ENCODE measurements around the gene PLA2G15.

Gene PLA2G15

DNA sequence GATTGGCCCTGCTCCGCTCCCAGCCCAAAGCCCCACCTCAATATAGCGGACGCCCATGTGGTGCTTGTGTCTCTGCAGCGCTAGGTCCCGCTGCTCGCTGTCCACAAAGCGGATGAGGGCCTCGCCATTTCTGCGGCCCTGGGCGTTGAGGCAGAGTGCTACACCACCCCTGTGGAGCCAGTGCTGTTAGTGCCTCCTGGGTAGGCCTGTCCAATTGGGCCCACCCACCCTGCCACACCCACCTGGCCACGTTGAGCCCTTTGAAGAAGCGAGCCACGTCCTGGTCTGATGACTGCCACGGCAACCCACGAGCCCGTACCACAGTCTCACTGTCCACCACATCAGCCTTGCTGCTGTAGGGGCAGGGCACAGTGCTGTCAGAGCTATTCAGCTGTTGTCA lies 12.8 kb upstream of the PLA2G15 start:
- DNase-seq (ENCODE audit: low read depth), result no peak

DNA sequence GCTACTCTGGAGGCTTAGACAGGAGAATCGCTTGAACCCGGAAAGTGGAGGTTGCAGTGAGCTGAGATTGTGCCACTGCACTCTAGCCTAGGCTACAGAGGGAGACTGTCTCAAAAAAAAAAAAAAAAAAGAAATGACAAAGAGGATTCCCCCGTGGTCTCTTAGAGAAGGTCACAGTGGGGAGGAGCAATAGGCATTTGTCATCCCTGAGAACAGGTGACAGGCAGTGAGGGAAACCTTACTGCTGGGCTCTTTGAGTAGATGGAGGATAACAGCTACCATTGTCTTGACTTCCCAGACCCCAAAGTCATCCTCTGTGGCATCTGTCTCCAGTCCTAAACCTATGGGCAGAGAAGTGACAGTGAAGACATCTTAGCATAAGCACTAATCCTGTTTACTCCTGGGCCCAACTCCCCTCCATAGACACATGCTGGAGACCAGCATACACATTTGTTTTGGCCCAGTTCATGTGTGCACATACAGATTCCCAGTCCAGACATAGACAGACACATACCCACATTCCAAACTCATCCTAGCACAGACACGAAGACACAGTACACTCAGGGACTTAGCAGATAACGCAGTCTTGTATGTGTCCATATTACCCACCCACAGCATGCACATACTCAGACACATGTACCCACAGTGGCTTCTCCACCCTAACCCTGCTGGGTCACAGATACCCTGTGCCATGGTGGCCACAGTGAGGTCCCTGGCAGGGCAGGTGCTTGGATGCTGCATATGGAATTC lies 11.9 kb upstream of the PLA2G15 start:
- no peak for DNase-seq (ENCODE audit: low read depth)

GRCh38 chr16:68233835-68234187 lies 11.4 kb upstream of the PLA2G15 start:
- DNase-seq (ENCODE audit: low read depth), result no peak

- no peak for DNase-seq (ENCODE audit: low read depth)
These were observed 10.7 kb upstream of the PLA2G15 start for GRCh38 chr16:68234188-68235107.

DNA sequence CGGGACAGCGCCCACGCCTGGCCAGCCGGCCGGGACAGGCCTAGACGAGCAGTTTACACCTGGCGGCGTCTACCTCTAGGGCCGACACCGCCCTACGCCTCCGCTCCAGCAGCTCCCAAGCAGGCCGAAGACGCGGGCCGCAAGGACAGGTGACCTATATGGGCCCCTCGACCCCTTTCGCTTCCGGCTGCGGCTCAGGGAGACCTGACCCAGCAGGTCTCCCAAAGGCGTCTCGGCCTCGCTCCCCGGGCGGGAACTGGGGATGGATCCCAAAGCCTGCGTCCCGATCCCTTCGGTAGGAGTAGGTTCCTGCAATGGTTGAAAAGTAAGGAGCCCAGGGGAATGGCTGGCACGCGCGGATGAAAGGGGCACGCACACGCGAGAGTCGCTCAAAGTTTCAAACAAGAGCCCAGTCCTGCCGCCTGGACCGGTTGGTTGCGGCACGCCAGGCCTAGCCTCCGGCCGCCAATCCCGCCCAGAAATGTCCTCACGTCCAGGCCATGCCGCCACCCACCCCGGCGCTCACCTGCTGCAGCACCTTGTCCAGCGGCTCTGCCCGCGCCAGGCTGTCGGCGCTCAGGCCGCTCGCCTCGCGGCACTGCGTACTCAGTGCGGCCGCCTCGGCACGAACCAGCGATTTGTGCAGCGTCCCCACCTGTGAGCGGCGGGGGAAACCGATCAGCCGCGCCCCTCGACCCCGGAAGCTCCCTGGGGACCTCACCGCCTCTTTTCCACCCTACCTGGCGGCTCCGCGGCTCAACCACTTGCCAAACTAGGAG lies 9.9 kb upstream of the PLA2G15 start:
- DNase-seq (ENCODE audit: low read depth), result no peak

DNA sequence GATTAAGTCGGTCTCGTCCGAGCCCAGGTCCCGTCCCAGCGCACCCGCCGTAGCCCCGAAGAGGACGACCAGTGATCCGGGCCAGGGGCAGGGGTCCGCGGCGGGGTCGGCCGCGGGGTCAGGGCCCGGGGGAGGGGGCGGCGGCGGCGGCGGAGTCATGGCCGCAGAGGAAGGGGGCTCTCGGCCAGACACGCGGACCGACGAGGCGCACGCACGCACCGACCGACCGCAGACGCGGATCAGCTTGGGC lies 9.4 kb upstream of the PLA2G15 start, which contains the start of gene ESRP2:
TSS of gene ESRP2 (minus strand) at position 241 of the 250 bp plus-strand sequence. CDS start at position 159, 82 bp downstream.
- DNase-seq (ENCODE audit: low read depth), result no peak

GRCh38 chr16:68236137-68236825 lies 8.9 kb upstream of the PLA2G15 start:
- no peak for DNase-seq (ENCODE audit: low read depth)

GRCh38 chr16:68236826-68237242 lies 8.3 kb upstream of the PLA2G15 start:
- DNase-seq (ENCODE audit: low read depth), result no peak

- peak; percentile 95 for DNase-seq (ENCODE audit: low read depth)
These were observed 7.7 kb upstream of the PLA2G15 start for GRCh38 chr16:68237243-68238028.

GRCh38 chr16:68238029-68238345 lies 7.2 kb upstream of the PLA2G15 start:
- DNase-seq (ENCODE audit: low read depth), result no peak

DNA sequence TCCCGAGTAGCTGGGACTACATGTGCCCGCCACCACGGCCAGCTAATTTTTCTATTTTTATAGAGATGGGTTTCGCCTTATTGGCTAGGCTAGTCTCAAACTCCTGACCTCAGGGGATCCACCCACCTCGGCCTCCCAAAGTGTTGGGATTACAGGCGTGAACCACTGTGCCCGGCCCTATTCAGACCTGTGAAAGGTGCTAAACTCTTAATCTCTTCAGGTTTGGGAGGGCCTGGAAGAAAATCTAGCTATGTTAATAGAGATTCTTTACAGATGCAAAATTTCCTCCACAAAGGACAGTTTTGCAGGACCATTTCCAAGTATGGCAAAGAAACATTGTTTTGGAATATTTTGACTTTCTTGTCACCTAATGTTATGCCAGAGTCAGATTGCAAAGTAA lies 3.1 kb upstream of the PLA2G15 start:
- no peak for DNase-seq (ENCODE audit: low read depth)

GRCh38 chr16:68242926-68243858 lies 2.0 kb upstream of the PLA2G15 start:
- DNase-seq (ENCODE audit: low read depth), result no peak

- no peak for DNase-seq (ENCODE audit: low read depth)
These were observed 681 bp upstream of the PLA2G15 start for GRCh38 chr16:68244481-68244902.

GRCh38 chr16:68246121-68246520 lies 948 bp downstream of the PLA2G15 start:
- DNase-seq (ENCODE audit: low read depth), result no peak

GRCh38 chr16:68246666-68247065 lies 1.5 kb downstream of the PLA2G15 start:
- DNase-seq (ENCODE audit: low read depth), result peak; percentile 47

GRCh38 chr16:68247400-68247799 lies 2.2 kb downstream of the PLA2G15 start:
- DNase-seq (ENCODE audit: low read depth), result no peak

- DNase-seq (ENCODE audit: low read depth), result no peak
These were observed 2.8 kb downstream of the PLA2G15 start for GRCh38 chr16:68247932-68248331.

DNA sequence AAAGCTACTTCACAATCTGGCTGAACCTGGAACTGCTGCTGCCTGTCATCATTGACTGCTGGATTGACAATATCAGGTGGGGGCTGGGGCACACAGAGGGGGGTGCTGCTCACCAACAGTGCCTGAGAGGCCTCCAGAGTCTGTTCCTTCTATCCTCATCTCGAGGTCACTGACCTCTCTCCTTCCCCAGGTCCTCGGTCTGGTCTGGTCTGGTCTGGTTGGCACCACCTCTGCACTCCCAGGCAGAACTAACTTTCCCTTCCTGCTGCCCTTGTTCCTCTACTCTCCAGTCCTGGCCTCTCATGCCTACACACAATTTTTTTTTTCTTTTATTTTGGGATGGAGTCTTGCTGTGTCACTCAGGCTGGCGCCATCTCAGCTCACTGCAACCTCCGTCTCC lies 4.2 kb downstream of the PLA2G15 start:
- no peak for DNase-seq (ENCODE audit: low read depth)

- DNase-seq (ENCODE audit: low read depth), result no peak
These were observed 5.8 kb downstream of the PLA2G15 start for GRCh38 chr16:68250951-68251350.

GRCh38 chr16:68251832-68252231 lies 6.7 kb downstream of the PLA2G15 start:
- no peak for DNase-seq (ENCODE audit: low read depth)

All from amniotic epithelial cell (primary cell).